ENCODE data around the gene MCF2L2. TPM values are rescaled to one million over a fixed set of nuclear protein-coding genes. Genes with fewer than 3 reads are reported as not detected.

The MCF2L2 gene
- total RNA-seq, 1 donor from 2014 or later: 2.7 TPM

- no peak overlapping the region for H3K27ac Mint-ChIP-seq
- H3K4me3 Mint-ChIP-seq: no peak overlapping the region
- peaks cover 8% of the 10 kb centered on the region for H3K4me1 Mint-ChIP-seq (ENCODE audit: unreplicated experiment)
Measured at GRCh38 chr3:183439515-183439914, 11.1 kb upstream of the MCF2L2 start.

GRCh38 chr3:183438735-183439134 is 10.3 kb upstream of the MCF2L2 start:
- no peak for DNase-seq (ENCODE audit: extremely low spot score, unreplicated experiment)
- TF ChIP-seq, protein P1, sequence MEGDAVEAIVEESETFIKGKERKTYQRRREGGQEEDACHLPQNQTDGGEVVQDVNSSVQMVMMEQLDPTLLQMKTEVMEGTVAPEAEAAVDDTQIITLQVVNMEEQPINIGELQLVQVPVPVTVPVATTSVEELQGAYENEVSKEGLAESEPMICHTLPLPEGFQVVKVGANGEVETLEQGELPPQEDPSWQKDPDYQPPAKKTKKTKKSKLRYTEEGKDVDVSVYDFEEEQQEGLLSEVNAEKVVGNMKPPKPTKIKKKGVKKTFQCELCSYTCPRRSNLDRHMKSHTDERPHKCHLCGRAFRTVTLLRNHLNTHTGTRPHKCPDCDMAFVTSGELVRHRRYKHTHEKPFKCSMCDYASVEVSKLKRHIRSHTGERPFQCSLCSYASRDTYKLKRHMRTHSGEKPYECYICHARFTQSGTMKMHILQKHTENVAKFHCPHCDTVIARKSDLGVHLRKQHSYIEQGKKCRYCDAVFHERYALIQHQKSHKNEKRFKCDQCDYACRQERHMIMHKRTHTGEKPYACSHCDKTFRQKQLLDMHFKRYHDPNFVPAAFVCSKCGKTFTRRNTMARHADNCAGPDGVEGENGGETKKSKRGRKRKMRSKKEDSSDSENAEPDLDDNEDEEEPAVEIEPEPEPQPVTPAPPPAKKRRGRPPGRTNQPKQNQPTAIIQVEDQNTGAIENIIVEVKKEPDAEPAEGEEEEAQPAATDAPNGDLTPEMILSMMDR (conservative IDR thresholded peaks at IDR 0.05): no peak
- peaks cover 10% of the 10 kb centered on the region for H3K4me1 Mint-ChIP-seq (ENCODE audit: unreplicated experiment)
- H3K36me3 Mint-ChIP-seq: no peaks in the 10 kb centered on the region
- no peak overlapping the region for H3K4me3 Mint-ChIP-seq
- peaks cover 7% of the 10 kb centered on the region for H3K9me3 Mint-ChIP-seq
- H3K27ac Mint-ChIP-seq: no peak overlapping the region
- H3K27me3 Mint-ChIP-seq: peaks cover 53% of the 10 kb centered on the region

More at GRCh38 chr3:183439515-183439914, 11.1 kb upstream of the MCF2L2 start:
- H3K36me3 Mint-ChIP-seq: no peaks in the 10 kb centered on the region
- peaks cover 8% of the 10 kb centered on the region for H3K9me3 Mint-ChIP-seq
- DNase-seq (ENCODE audit: extremely low spot score, unreplicated experiment): no peak
- peaks cover 46% of the 10 kb centered on the region for H3K27me3 Mint-ChIP-seq
- TF ChIP-seq, protein P1 (conservative IDR thresholded peaks at IDR 0.05): no peak

GRCh38 chr3:183437666-183438564 is 9.5 kb upstream of the MCF2L2 start:
- no peaks in the 10 kb centered on the region for H3K9me3 Mint-ChIP-seq
- TF ChIP-seq, protein P1 (conservative IDR thresholded peaks at IDR 0.05): no peak
- H3K36me3 Mint-ChIP-seq: no peaks in the 10 kb centered on the region
- peaks cover 52% of the 10 kb centered on the region for H3K27me3 Mint-ChIP-seq
- no peak overlapping the region for H3K4me3 Mint-ChIP-seq
- peaks cover 10% of the 10 kb centered on the region for H3K4me1 Mint-ChIP-seq (ENCODE audit: unreplicated experiment)
- DNase-seq (ENCODE audit: extremely low spot score, unreplicated experiment): no peak
- no peak overlapping the region for H3K27ac Mint-ChIP-seq

DNA sequence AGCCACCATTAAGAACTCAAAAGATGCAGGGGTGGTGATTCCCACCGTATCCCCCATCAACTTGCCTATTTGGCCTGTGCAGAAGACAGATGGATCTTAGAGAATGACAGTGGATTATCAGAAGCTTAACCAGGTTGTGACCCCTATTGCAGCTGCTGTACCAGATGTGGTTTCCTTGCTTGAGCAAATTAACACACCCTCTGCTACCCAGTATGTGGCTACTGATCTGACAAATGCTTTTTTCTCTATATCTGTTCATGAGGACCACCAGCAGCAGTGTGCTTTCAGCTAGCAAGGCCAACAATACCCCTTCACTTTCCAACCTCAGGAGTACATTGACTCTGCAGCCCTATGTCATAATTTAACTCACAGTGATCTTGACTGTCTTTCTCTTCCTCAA is 8.6 kb upstream of the MCF2L2 start:
- H3K4me1 Mint-ChIP-seq (ENCODE audit: unreplicated experiment): peaks cover 10% of the 10 kb centered on the region
- no peak for DNase-seq (ENCODE audit: extremely low spot score, unreplicated experiment)
- H3K9me3 Mint-ChIP-seq: no peaks in the 10 kb centered on the region
- H3K27me3 Mint-ChIP-seq: peaks cover 50% of the 10 kb centered on the region
- H3K4me3 Mint-ChIP-seq: no peak overlapping the region
- TF ChIP-seq, protein P1 (conservative IDR thresholded peaks at IDR 0.05): no peak
- H3K36me3 Mint-ChIP-seq: no peaks in the 10 kb centered on the region
- no peak overlapping the region for H3K27ac Mint-ChIP-seq

DNA sequence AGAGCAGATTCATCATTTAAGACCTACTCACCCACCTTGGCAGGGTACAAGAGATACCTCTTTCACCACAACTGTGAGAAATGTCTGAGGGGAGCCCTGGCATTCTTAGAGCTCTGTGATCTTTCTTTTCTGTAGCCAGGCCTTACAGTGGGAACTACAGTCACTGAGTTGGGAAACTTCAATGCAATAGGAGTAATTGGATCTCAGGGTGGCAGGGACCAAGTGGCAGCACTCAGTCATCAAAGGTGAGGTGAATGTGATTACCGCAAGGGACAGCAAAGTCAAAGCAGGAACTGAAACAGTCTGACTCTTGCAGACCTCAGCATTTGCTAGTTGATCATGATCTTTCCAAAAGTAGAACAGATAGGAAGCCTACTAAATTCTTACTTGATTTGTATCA is 7.2 kb upstream of the MCF2L2 start:
- Mint-ChIP-seq H3K27ac (no peak overlapping the region), H3K9me3 (no peaks in the 10 kb centered on the region), H3K4me1 (ENCODE audit: unreplicated experiment) (peaks cover 10% of the 10 kb centered on the region), H3K4me3 (no peak overlapping the region), H3K27me3 (peaks cover 55% of the 10 kb centered on the region), H3K36me3 (no peaks in the 10 kb centered on the region)
- TF ChIP-seq, protein P1 (conservative IDR thresholded peaks at IDR 0.05): no peak
- no peak for DNase-seq (ENCODE audit: extremely low spot score, unreplicated experiment)

Data from type B pancreatic cell (in vitro differentiated cells).